LNCAP (cell line): Measurements from ENCODE around the gene MRPS27.

ENCODE experiments used
- CTCF ChIP-seq: fragments of 450-650 bp; IDR thresholded peaks from 2 replicates; pipeline ENCODE4 v1.5.1; 2017; ENCODE audit warnings: mild to moderate bottlenecking

MRPS27 gene

GRCh38 chr5:72212171-72212570 lies 107.9 kb downstream of the MRPS27 start:
- no peak for TF ChIP-seq CTCF

- no peak for TF ChIP-seq CTCF
Observed at GRCh38 chr5:72210888-72211678, 109.0 kb downstream of the MRPS27 start.

GRCh38 chr5:72209147-72210115 lies 110.6 kb downstream of the MRPS27 start:
- no peak for TF ChIP-seq CTCF

- TF ChIP-seq CTCF, result no peak
Observed at GRCh38 chr5:72208324-72208926, 111.6 kb downstream of the MRPS27 start.

GRCh38 chr5:72206994-72207393 lies 113.0 kb downstream of the MRPS27 start:
- TF ChIP-seq CTCF, result no peak

- TF ChIP-seq CTCF, result no peak
Observed at GRCh38 chr5:72206160-72206559, 113.9 kb downstream of the MRPS27 start.

- no peak for TF ChIP-seq CTCF
Observed at GRCh38 chr5:72205431-72206009, 114.5 kb downstream of the MRPS27 start.
